B cell (primary cell): Measurements from ENCODE around the gene PIH1D1.

Experiments
- CTCF ChIP-seq: fragments of 200-600 bp; IDR thresholded peaks from one replicate; pipeline ENCODE4 v1.8.0; 2022; ENCODE audit warnings: antibody characterized with exemption, mild to moderate bottlenecking
- EZH2 ChIP-seq: IDR thresholded peaks from 2 replicates; pipeline ENCODE4 v1.6.1; 2012; ENCODE audit warnings: borderline replicate concordance, low read depth, mild to moderate bottlenecking, moderate library complexity, low read length; ENCODE audit not compliant: insufficient read depth, poor library complexity, severe bottlenecking

- no peak for TF ChIP-seq CTCF
- no peak for TF ChIP-seq EZH2
These were observed 37.4 kb upstream of the PIH1D1 start for GRCh38 chr19:49488863-49489537.
